ENCODE results near the gene PTPRM. TPM values are rescaled to one million over a fixed set of nuclear protein-coding genes. Genes with fewer than 3 reads are reported as not detected.

Gene PTPRM
- total and polyA plus RNA-seq, 4 donors: 9.2 to 23.0 (median 12.7) TPM

DNA sequence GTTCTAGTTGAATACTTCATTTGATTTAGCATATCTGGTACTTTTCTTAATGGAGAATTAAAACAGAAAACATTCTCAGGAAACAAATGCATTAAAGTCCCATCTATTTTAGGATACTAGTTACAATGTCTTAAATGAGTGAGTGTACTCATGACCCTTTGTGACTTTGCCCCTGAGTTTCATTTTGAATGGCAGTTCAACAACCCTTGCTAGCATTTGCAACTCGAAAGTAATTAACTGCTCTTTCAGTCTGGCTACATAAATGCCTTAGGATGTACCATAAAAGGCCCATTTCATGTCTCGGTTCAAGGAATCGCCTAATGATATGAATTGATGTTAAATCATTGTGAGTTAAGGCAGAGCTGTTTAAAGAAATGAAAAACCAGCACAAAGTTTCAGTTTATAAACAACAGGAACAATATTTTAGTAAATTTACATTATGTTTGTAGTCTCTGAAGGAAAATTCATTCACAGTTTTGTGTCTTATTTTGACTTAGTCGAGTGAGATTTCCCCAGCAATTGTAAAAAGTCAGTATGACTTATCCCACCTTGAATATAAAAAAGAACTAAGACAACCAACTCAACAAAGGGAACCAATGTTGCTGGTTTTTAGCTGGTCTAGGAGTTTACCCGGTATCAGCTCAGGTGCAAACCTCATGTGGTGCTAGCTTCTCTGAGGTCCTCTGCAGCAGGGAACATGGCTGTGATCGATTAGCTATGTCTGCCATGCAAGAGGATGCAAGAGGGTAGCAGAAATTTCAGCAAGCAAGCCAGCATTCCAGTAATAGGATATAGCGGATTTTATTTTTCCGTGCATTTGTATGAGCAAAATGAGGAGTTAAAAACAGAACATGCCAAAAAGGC, 386.2 kb downstream of the PTPRM start:
- Histone ChIP-seq H3K27me3 (ENCODE audit: control insufficient read depth in 4 of 4, insufficient read depth in 4 of 4, low read length in 3 of 4) (no peaks in the 10 kb centered on the region), H3K4me3 (ENCODE audit: low read depth in 1 of 3, low read length in 3 of 3) (no peak overlapping the region), H3K27ac (ENCODE audit: low read depth in 1 of 2, low read length in 2 of 2) (no peak overlapping the region), H3K4me1 (ENCODE audit: control insufficient read depth in 4 of 4, insufficient read depth in 4 of 4, low read length in 3 of 4) (no peaks in the 10 kb centered on the region), H3K36me3 (ENCODE audit: control insufficient read depth in 4 of 4, insufficient read depth in 3 of 4, low read depth in 1 of 4, low read length in 3 of 4) (no peaks in the 10 kb centered on the region), H3K9me3 (ENCODE audit: control insufficient read depth in 4 of 4, low read length in 3 of 4) (no peaks in the 10 kb centered on the region), H3K9ac (ENCODE audit: low read depth in 1 of 2, low read length in 2 of 2) (no peak overlapping the region)
- DNase-seq (ENCODE audit: low spot score): no peak
- WGBS: 86% methylated on average over 8 of the region's 8 CpGs
- TF ChIP-seq NR2F2 (IDR thresholded peaks at IDR 0.05) (peak; percentile 80), ZBTB33 (IDR thresholded peaks at IDR 0.05) (no peak), GABPA (IDR thresholded peaks at IDR 0.05 in 1 of 2, conservative IDR thresholded peaks at IDR 0.05 in 1 of 2) (no peak), TAF1 (conservative IDR thresholded peaks at IDR 0.05) (no peak), FOXA2 (IDR thresholded peaks at IDR 0.05) (no peak), SP1 (IDR thresholded peaks at IDR 0.05) (no peak), HNF4G (IDR thresholded peaks at IDR 0.05) (no peak), FOXA1 (IDR thresholded peaks at IDR 0.05) (no peak), YY1 (IDR thresholded peaks at IDR 0.05) (no peak), CTCF (IDR thresholded peaks at IDR 0.05; ENCODE audit: low read depth, low read length, missing input control) (no peak), RAD21 (IDR thresholded peaks at IDR 0.05) (peak in 1 of 2 donors; percentile 18), RXRA (IDR thresholded peaks at IDR 0.05) (peak; percentile 68 to 80), EGR1 (IDR thresholded peaks at IDR 0.05; ENCODE audit: low read depth in 2 of 2) (no peak), HNF4A (conservative IDR thresholded peaks at IDR 0.05) (peak in 1 of 2 donors; percentile 68), JUND (IDR thresholded peaks at IDR 0.05) (no peak)
- TF ChIP-seq, protein P1, sequence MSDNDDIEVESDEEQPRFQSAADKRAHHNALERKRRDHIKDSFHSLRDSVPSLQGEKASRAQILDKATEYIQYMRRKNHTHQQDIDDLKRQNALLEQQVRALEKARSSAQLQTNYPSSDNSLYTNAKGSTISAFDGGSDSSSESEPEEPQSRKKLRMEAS (IDR thresholded peaks at IDR 0.05): no peak
- TF ChIP-seq, protein P2, sequence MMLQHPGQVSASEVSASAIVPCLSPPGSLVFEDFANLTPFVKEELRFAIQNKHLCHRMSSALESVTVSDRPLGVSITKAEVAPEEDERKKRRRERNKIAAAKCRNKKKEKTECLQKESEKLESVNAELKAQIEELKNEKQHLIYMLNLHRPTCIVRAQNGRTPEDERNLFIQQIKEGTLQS (IDR thresholded peaks at IDR 0.05): no peak

GRCh38 chr18:7954238-7954637, 387.1 kb downstream of the PTPRM start:
- no peaks in the 10 kb centered on the region for H3K27me3 ChIP-seq (ENCODE audit: control insufficient read depth in 4 of 4, insufficient read depth in 4 of 4, low read length in 3 of 4)
- no peak overlapping the region for H3K4me3 ChIP-seq (ENCODE audit: low read depth in 1 of 3, low read length in 3 of 3)
- H3K9ac ChIP-seq (ENCODE audit: low read depth in 1 of 2, low read length in 2 of 2): no peak overlapping the region
- no peaks in the 10 kb centered on the region for H3K9me3 ChIP-seq (ENCODE audit: control insufficient read depth in 4 of 4, low read length in 3 of 4)
- H3K27ac ChIP-seq (ENCODE audit: low read depth in 1 of 2, low read length in 2 of 2): no peak overlapping the region
- H3K4me1 ChIP-seq (ENCODE audit: control insufficient read depth in 4 of 4, insufficient read depth in 4 of 4, low read length in 3 of 4): no peaks in the 10 kb centered on the region
- WGBS: 80% methylated on average over 1 of the region's 1 CpG
- no peak for DNase-seq (ENCODE audit: low spot score)
- no peaks in the 10 kb centered on the region for H3K36me3 ChIP-seq (ENCODE audit: control insufficient read depth in 4 of 4, insufficient read depth in 3 of 4, low read depth in 1 of 4, low read length in 3 of 4)
- TF ChIP-seq GABPA (IDR thresholded peaks at IDR 0.05 in 1 of 2, conservative IDR thresholded peaks at IDR 0.05 in 1 of 2) (no peak), CTCF (IDR thresholded peaks at IDR 0.05; ENCODE audit: low read depth, low read length, missing input control) (no peak)
- TF ChIP-seq, protein P1 (IDR thresholded peaks at IDR 0.05): no peak
